Karpas-422 (cell line): ENCODE measurements around the gene GFOD2. TPM values are rescaled to one million over a fixed set of nuclear protein-coding genes. Genes with fewer than 3 reads are reported as not detected.
A peak's percentile ranks its signal among the peaks of the same experiment; 100 is the strongest.

Experiments used
- DNase-seq: peaks from one replicate; pipeline ENCODE4 v3.0.0-alpha.2; 2015
- H2AFZ ChIP-seq: fragments of 200-600 bp; sonication (generic); 2 replicates; pipeline ENCODE4 v1.6.1; 2014; ENCODE audit warnings: antibody characterized with exemption, low read length, mixed read lengths
- H3K27ac ChIP-seq: fragments of 200-600 bp; sonication (generic); 2 replicates; pipeline ENCODE4 v1.5.1; 2014; ENCODE audit warnings: mild to moderate bottlenecking, low read length, moderate library complexity
- H3K27me3 ChIP-seq: fragments of 200-600 bp; sonication (generic); 2 replicates; pipeline ENCODE4 v1.6.1; 2014; ENCODE audit warnings: low read length, mixed read lengths
- H3K36me3 ChIP-seq: fragments of 200-600 bp; sonication (generic); 2 replicates; pipeline ENCODE4 v1.6.1; 2014; ENCODE audit warnings: low read length, mixed read lengths; ENCODE audit not compliant: insufficient read depth
- H3K4me1 ChIP-seq: fragments of 200-600 bp; sonication (generic); 2 replicates; pipeline ENCODE4 v1.6.1; 2014; ENCODE audit warnings: mild to moderate bottlenecking, low read length, mixed read lengths
- H3K4me2 ChIP-seq: fragments of 200-600 bp; sonication (generic); 2 replicates; pipeline ENCODE4 v1.6.1; 2014; ENCODE audit warnings: low read length, low read depth, mild to moderate bottlenecking; ENCODE audit not compliant: poor library complexity, severe bottlenecking
- H3K4me3 ChIP-seq: fragments of 200-600 bp; sonication (generic); 2 replicates; pipeline ENCODE4 v1.5.1; 2014; ENCODE audit warnings: mild to moderate bottlenecking, antibody characterized with exemption, low read length, mixed read lengths
- H3K79me2 ChIP-seq: fragments of 200-600 bp; sonication (generic); 2 replicates; pipeline ENCODE4 v1.6.1; 2014; ENCODE audit warnings: mild to moderate bottlenecking, low read length, mixed read lengths
- H3K9ac ChIP-seq: fragments of 200-600 bp; sonication (generic); 2 replicates; pipeline ENCODE4 v1.6.0; 2014; ENCODE audit warnings: low read length
- H3K9me2 ChIP-seq: fragments of 200-600 bp; sonication (generic), shearing (Covaris generic); replicated peaks from 2 replicates; pipeline ENCODE4 v1.6.0; 2014; ENCODE audit warnings: mild to moderate bottlenecking, low read length, moderate library complexity; ENCODE audit not compliant: insufficient read depth
- H3K9me3 ChIP-seq: fragments of 300-700, 200-600 bp; sonication (generic); 2 replicates; pipeline ENCODE4 v1.6.1; 2014; ENCODE audit warnings: low read length, mixed read lengths
- H4K20me1 ChIP-seq: fragments of 200-600 bp; sonication (generic); 2 replicates; pipeline ENCODE4 v1.6.1; 2014; ENCODE audit warnings: mild to moderate bottlenecking, antibody characterized with exemption, low read length, low read depth; ENCODE audit not compliant: insufficient read depth
- total RNA-seq: library from RNA; depleted of rRNA; stranded (reverse); fragments of >200 nt; shearing (Covaris generic); gene quantifications from 2 replicates; pipeline ENCODE4 v1.2.3, GENCODE V29; 2014; ENCODE audit warnings: low replicate concordance

GFOD2 gene
- total RNA-seq, 1 experiment from 2014 or later: 12.9 TPM

DNA sequence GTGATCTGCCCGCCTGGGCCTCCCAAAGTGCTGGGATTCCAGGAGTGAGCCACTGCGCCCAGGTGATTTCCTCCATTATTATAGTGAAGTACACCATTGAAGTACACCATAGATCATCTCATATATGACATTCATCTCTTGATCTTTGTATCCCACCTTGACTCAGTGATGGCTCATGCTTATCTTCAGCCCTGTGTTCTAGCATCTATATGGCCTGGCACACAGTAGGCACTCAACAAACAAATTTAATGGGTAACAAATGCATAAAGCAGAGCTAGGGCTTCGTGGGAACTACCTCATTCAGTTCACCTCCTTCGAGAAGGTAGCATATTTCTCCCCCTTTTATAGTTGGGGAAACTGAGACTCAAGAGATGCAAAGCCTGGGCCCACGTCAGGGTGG, 53.5 kb downstream of the GFOD2 start:
- no peaks in the 10 kb centered on the region for H3K9me2 ChIP-seq
- peaks cover 56% of the 10 kb centered on the region for H3K4me1 ChIP-seq
- peak overlapping the region; percentile 92 for H3K9ac ChIP-seq
- no peaks in the 10 kb centered on the region for H4K20me1 ChIP-seq
- DNase-seq: no peak
- H2AFZ ChIP-seq: no peak overlapping the region
- no peaks in the 10 kb centered on the region for H3K27me3 ChIP-seq
- no peaks in the 10 kb centered on the region for H3K79me2 ChIP-seq
- H3K4me3 ChIP-seq: peak overlapping the region; percentile 83
- H3K9me3 ChIP-seq: no peaks in the 10 kb centered on the region
- no peaks in the 10 kb centered on the region for H3K36me3 ChIP-seq
- no peak overlapping the region for H3K27ac ChIP-seq
- H3K4me2 ChIP-seq: peak overlapping the region; percentile 92

DNA sequence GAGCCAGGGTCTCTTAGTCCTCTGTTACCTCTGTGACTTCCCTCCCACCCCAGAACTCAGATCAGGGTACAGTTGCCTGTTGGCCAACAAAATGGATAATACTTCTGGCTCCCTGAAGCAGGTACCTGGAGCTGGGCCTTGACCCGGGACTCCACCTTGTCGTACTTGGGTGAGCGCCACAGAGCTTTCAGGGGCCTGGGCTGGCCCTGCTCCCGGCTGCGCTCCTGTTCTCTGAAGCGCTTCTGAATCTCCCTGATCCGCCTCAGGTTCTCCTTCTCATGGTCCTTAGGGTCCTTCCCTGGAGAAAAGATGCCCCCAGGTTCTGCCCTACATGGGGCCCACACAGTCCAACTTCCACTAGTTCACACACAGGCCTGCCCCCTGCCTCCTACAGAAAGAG, 54.2 kb downstream of the GFOD2 start:
- no peak for DNase-seq
- no peak overlapping the region for H3K4me3 ChIP-seq
- no peaks in the 10 kb centered on the region for H3K9me2 ChIP-seq
- H4K20me1 ChIP-seq: no peaks in the 10 kb centered on the region
- no peak overlapping the region for H3K9ac ChIP-seq
- no peaks in the 10 kb centered on the region for H3K36me3 ChIP-seq
- H3K4me1 ChIP-seq: peaks cover 48% of the 10 kb centered on the region
- H3K4me2 ChIP-seq: no peak overlapping the region
- no peak overlapping the region for H2AFZ ChIP-seq
- H3K27me3 ChIP-seq: no peaks in the 10 kb centered on the region
- H3K27ac ChIP-seq: no peak overlapping the region
- H3K79me2 ChIP-seq: peaks cover under 1% of the 10 kb centered on the region; the same call in 1 of the 2 replicates
- no peaks in the 10 kb centered on the region for H3K9me3 ChIP-seq

DNA sequence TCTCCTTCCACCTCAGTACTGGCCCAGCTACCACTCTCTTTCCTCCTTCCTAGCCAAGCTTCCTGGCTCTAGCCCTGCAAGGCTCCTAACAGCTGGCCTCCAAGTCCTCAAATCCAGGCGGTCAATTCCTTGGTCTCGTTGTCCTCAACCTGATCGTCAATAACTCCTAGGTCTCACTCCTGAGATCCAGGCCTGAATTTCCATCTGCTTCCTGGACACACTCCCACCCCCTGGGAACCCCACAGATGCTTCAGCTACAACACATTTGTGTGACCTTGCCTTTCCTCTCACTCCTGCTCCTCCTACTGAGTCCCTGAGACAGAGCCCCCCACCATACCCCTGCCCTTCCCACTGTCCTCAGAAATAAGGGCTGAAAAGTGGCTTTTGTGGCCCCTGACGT, 54.9 kb downstream of the GFOD2 start:
- H3K27ac ChIP-seq: no peak overlapping the region
- no peaks in the 10 kb centered on the region for H3K9me2 ChIP-seq
- H3K9me3 ChIP-seq: no peaks in the 10 kb centered on the region
- H3K4me1 ChIP-seq: peaks cover 43% of the 10 kb centered on the region
- peaks cover 5% of the 10 kb centered on the region; the same call in 1 of the 2 replicates for H4K20me1 ChIP-seq
- H3K36me3 ChIP-seq: no peaks in the 10 kb centered on the region
- H3K27me3 ChIP-seq: no peaks in the 10 kb centered on the region
- H3K79me2 ChIP-seq: peaks cover 7% of the 10 kb centered on the region
- H3K4me3 ChIP-seq: no peak overlapping the region
- no peak overlapping the region for H3K9ac ChIP-seq
- H2AFZ ChIP-seq: no peak overlapping the region
- no peak overlapping the region for H3K4me2 ChIP-seq
- DNase-seq: no peak

DNA sequence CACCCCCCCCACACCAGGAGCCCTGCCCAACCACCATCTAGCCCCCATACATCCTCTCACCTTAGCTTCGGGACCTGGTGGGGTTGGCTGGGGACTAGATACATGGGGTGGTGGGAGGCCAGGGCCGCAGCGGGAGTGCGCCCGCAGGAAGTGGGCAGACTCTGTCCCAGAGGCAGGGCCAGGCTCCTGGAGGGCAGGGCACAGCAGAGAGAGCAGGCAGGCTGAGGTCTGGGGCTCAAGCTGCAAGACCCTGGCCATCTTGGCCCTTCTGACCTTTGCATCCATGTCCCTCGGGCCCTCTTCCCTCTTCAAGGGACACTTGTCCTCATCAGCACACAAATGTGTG, 55.3 kb downstream of the GFOD2 start:
- H3K4me1 ChIP-seq: peaks cover 43% of the 10 kb centered on the region
- no peak for DNase-seq
- no peak overlapping the region for H2AFZ ChIP-seq

DNA sequence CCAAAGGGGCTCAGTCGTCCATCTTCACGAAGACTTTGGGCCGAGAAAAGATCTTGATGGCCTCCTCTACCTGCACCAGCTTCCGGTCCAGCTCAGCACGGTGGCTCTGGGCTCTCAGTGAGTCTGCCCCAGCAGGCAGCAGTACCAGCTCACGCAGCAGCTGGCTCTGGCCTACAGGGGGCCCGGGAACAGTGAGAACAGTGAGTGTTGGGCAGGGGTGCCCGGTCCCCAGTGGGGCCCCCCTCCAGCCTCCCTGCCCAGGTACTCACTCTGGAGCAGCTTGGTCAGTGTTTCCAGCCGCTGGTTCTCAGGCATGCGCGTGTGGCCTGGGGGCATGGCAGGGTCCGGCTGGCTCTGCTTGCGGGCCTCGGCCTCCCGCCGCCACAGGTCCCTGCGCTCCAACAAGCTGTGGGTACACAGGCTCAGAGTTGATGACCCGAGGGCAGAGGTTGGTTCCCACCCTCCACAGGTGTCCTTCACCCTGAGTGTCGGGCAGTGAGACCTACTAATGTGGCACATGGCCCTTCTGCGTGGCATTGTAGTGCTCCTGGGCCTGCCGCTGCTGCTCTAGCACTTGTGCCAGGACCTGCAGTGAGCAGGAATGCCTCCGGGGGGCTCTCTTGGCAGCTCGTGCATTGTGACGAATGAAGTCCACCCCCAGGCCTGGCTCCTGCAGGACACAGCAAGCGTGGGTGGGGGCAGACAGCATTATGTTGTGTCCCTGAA, 55.8 kb downstream of the GFOD2 start:
- Histone ChIP-seq H3K36me3 (no peaks in the 10 kb centered on the region), H3K27ac (no peak overlapping the region), H3K4me1 (peaks cover 42% of the 10 kb centered on the region), H2AFZ (no peak overlapping the region), H3K27me3 (no peaks in the 10 kb centered on the region), H3K9ac (no peak overlapping the region), H3K79me2 (peaks cover 16% of the 10 kb centered on the region), H3K9me3 (no peaks in the 10 kb centered on the region), H3K4me2 (no peak overlapping the region), H3K9me2 (no peaks in the 10 kb centered on the region), H3K4me3 (no peak overlapping the region), H4K20me1 (peaks cover 5% of the 10 kb centered on the region; the same call in 1 of the 2 replicates)
- peak; percentile 76 for DNase-seq

More for the DNA sequence above, 55.3 kb downstream of the GFOD2 start:
- Histone ChIP-seq H3K79me2 (peaks cover 11% of the 10 kb centered on the region), H3K9ac (no peak overlapping the region), H3K4me2 (no peak overlapping the region), H4K20me1 (peaks cover 5% of the 10 kb centered on the region; the same call in 1 of the 2 replicates), H3K4me3 (no peak overlapping the region), H3K27ac (no peak overlapping the region), H3K27me3 (no peaks in the 10 kb centered on the region), H3K9me2 (no peaks in the 10 kb centered on the region), H3K9me3 (no peaks in the 10 kb centered on the region), H3K36me3 (no peaks in the 10 kb centered on the region)

DNA sequence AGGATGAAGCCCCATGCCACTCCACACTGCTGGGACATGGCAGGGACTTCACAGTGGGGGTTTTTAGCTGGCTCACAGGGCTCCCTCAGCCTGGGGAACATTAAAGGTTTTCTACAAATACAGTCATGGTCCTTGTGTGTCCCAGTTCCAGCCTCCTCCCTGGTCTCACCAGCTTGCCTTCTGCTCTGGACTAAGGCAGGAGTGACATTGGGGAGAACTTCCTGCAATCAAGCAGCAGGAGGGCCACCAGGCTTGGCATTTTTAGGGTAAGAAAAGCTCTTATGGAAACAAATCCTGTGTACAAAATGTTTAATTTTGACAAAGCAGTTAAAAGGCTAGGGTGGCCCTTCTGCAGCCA, 56.5 kb downstream of the GFOD2 start:
- Histone ChIP-seq H3K4me1 (peaks cover 36% of the 10 kb centered on the region), H3K27me3 (no peaks in the 10 kb centered on the region), H3K9me3 (no peaks in the 10 kb centered on the region), H3K27ac (no peak overlapping the region), H3K79me2 (peaks cover 18% of the 10 kb centered on the region), H4K20me1 (peaks cover 5% of the 10 kb centered on the region; the same call in 1 of the 2 replicates), H3K4me2 (no peak overlapping the region), H2AFZ (no peak overlapping the region), H3K9ac (no peak overlapping the region), H3K36me3 (no peaks in the 10 kb centered on the region), H3K4me3 (no peak overlapping the region), H3K9me2 (no peaks in the 10 kb centered on the region)
- DNase-seq: no peak

DNA sequence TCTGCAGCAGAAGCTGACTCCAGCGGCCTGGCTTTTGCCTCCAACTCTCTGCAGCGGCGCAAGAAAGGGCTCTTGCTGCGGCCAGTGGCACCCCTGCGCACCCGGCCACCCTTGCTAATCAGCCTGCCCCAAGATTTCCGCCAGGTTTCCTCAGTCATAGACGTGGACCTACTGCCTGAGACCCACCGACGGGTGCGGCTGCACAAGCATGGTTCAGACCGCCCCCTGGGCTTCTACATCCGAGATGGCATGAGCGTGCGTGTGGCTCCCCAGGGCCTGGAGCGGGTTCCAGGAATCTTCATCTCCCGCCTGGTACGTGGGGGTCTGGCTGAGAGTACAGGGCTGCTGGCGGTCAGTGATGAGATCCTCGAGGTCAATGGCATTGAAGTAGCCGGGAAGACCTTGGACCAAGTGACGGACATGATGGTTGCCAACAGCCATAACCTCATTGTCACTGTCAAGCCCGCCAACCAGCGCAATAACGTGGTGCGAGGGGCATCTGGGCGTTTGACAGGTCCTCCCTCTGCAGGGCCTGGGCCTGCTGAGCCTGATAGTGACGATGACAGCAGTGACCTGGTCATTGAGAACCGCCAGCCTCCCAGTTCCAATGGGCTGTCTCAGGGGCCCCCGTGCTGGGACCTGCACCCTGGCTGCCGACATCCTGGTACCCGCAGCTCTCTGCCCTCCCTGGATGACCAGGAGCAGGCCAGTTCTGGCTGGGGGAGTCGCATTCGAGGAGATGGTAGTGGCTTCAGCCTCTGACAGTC, 57.0 kb downstream of the GFOD2 start:
- Histone ChIP-seq H3K4me1 (peaks cover 30% of the 10 kb centered on the region), H3K27me3 (no peaks in the 10 kb centered on the region)

DNA sequence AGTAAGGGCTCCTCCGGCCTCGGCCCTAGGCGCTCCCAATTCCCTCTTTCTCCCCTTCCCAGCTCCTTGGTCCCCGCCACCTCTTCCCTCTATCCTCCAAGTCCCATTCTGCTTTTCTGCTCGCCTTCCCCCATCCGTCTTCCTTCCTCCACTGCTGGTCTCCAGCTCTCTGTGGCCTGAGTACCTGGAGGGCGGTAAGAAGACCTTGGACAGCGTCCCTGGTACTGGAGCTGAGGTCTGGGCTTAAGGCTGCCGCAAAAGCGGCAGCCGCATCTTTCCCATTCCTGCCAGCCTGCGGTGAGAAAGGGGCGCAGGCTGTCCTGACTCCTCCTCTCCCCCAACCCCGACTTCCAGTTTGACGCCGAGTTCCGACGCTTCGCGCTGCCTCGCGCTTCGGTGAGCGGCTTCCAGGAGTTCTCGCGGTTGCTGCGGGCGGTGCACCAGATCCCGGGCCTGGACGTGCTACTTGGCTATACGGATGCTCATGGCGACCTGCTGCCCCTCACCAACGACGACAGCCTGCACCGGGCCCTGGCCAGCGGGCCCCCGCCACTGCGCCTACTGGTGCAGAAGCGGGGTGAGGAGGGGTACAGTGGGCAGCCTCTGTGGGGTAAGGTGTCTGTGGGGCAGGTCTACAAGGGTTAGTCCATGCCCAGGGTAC, 57.9 kb downstream of the GFOD2 start:
- peaks cover 18% of the 10 kb centered on the region for H3K79me2 ChIP-seq
- peak overlapping the region; percentile 82 for H3K9ac ChIP-seq
- H4K20me1 ChIP-seq: peaks cover 5% of the 10 kb centered on the region; the same call in 1 of the 2 replicates
- no peak for DNase-seq
- no peaks in the 10 kb centered on the region for H3K9me2 ChIP-seq
- peak overlapping the region; percentile 88 for H3K4me3 ChIP-seq
- H3K4me2 ChIP-seq: peak overlapping the region; percentile 96
- H3K9me3 ChIP-seq: no peaks in the 10 kb centered on the region
- peaks cover 27% of the 10 kb centered on the region for H3K4me1 ChIP-seq
- no peaks in the 10 kb centered on the region for H3K27me3 ChIP-seq
- peak overlapping the region; percentile 71 for H3K27ac ChIP-seq
- no peak overlapping the region for H2AFZ ChIP-seq
- H3K36me3 ChIP-seq: no peaks in the 10 kb centered on the region

More for the DNA sequence above, 57.0 kb downstream of the GFOD2 start:
- Histone ChIP-seq H3K9me3 (no peaks in the 10 kb centered on the region), H3K79me2 (peaks cover 18% of the 10 kb centered on the region), H3K27ac (no peak overlapping the region), H3K9ac (peak overlapping the region; percentile 82; the same call in 1 of the 2 replicates), H3K4me2 (peak overlapping the region; percentile 96), H3K4me3 (peak overlapping the region; percentile 88; the same call in 1 of the 2 replicates), H4K20me1 (peaks cover 5% of the 10 kb centered on the region; the same call in 1 of the 2 replicates), H2AFZ (no peak overlapping the region), H3K9me2 (no peaks in the 10 kb centered on the region), H3K36me3 (no peaks in the 10 kb centered on the region)
- DNase-seq: no peak
